Mammary epithelial cell (primary cell): ENCODE measurements around the gene MYCBPAP.

Experiments used
- CTCF ChIP-seq, 2 donors: IDR thresholded peaks in 1 of 2; conservative IDR thresholded peaks in 1 of 2; 2 replicates each; pipeline ENCODE4 v1.5.1; 2011 to 2012; ENCODE audit warnings: inconsistent platforms in 2 of 2, low read length in 2 of 2, mild to moderate bottlenecking in 2 of 2, control low read depth in 1 of 2, low read depth in 1 of 2; ENCODE audit not compliant: insufficient read depth in 1 of 2; ENCODE audit errors: extremely low read depth in 1 of 2
- EZH2 ChIP-seq: IDR thresholded peaks from 2 replicates; pipeline ENCODE4 v1.6.1; 2012; ENCODE audit warnings: low read length, inconsistent platforms, borderline replicate concordance

- TF ChIP-seq CTCF (conservative IDR thresholded peaks at IDR 0.05 in 1 of 2, IDR thresholded peaks at IDR 0.05 in 1 of 2; ENCODE audit: extremely low read depth in 1 of 2, insufficient read depth in 1 of 2, low read depth in 1 of 2, low read length in 2 of 2), result no peak
- TF ChIP-seq EZH2, result no peak
These were observed 43.2 kb downstream of the MYCBPAP start for GRCh38 chr17:50551433-50551815.
